ENCODE results near the gene CASS4. TPM values are rescaled to one million over a fixed set of nuclear protein-coding genes. Genes with fewer than 3 reads are reported as not detected.
A peak's percentile ranks its signal among the peaks of the same experiment; 100 is the strongest.

CASS4 gene
- total RNA-seq, 1 donor from 2014 or later = 1.2 TPM

- peak; percentile 11 to 17 for DNase-seq (ENCODE audit: low read depth in 2 of 2)
Measured at GRCh38 chr20:56504373-56505005, 92.4 kb downstream of the CASS4 start.

- peak; percentile 74 to 80 for DNase-seq (ENCODE audit: low read depth in 2 of 2)
Measured at GRCh38 chr20:56506103-56506502, 94.0 kb downstream of the CASS4 start.

Other genes starting within 250 kb of the CASS4 start
- gene MC3R, start 163.5 kb upstream of the CASS4 start, total RNA-seq = not detected in 2 replicates
- 23.6 and 25.9 TPM in 2 replicates for gene FAM210B, start 53.3 kb upstream of the CASS4 start, total RNA-seq
- gene AURKA, start 20.0 kb upstream of the CASS4 start, total RNA-seq = 3.8 and 17.9 TPM in 2 replicates
- gene CSTF1, start 19.6 kb upstream of the CASS4 start, total RNA-seq = 16.6 and 21.6 TPM in 2 replicates
- 68.4 and 96.2 TPM in 2 replicates for gene RTF2, start 56.4 kb downstream of the CASS4 start, total RNA-seq
- not detected in 2 replicates for gene FAM209A, start 112.5 kb downstream of the CASS4 start, total RNA-seq
- not detected in 2 replicates for gene FAM209B, start 121.0 kb downstream of the CASS4 start, total RNA-seq
- not detected in 2 replicates for gene TFAP2C, start 217.0 kb downstream of the CASS4 start, total RNA-seq